Measurements from ENCODE around the gene KRT6A.

DNA sequence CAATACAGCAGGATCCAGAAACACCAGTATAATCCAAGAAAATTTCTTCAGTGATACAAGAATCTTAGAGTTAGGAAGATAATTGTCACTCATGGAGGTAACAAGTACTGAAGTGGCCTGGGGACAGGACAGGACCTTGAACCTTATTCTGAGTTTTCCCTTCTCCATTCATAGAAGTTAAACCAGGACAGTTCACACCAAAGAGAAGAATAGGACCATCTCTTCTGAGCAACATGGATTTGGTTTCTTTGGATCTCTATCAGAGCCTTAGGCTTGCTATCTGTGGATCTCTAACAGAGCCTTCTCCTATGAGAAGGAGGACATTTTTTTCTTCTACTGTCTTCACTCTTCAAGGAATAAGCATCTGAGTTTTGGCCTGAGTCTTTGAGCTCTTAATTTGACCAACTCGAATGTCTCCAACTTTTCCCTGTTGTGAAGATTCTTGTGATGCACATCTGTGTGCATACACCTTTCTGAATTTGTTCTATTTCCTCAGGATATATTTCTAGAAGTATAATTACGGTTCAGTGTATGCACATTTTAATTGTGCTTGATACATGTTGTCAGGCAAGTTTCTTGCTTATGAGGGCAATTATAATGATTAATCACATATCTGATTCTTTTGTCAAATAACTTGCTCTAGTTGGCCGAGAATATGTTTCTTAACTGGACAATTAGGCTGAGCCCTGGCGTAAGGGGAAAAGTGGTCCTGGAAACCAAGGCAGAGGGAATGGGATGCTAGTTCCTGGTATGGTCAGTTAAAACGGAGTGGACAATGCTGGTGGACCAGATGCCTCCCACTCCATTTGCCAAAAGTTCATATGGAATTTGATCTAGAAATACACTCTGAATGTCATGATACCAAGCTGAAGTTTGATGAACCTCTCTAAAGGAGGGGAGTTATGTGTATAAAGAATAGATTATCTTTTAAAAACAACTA lies 6.6 kb downstream of the KRT6A start:
- TF ChIP-seq, protein P1, sequence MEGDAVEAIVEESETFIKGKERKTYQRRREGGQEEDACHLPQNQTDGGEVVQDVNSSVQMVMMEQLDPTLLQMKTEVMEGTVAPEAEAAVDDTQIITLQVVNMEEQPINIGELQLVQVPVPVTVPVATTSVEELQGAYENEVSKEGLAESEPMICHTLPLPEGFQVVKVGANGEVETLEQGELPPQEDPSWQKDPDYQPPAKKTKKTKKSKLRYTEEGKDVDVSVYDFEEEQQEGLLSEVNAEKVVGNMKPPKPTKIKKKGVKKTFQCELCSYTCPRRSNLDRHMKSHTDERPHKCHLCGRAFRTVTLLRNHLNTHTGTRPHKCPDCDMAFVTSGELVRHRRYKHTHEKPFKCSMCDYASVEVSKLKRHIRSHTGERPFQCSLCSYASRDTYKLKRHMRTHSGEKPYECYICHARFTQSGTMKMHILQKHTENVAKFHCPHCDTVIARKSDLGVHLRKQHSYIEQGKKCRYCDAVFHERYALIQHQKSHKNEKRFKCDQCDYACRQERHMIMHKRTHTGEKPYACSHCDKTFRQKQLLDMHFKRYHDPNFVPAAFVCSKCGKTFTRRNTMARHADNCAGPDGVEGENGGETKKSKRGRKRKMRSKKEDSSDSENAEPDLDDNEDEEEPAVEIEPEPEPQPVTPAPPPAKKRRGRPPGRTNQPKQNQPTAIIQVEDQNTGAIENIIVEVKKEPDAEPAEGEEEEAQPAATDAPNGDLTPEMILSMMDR (IDR thresholded peaks at IDR 0.05 in 4 of 5, conservative IDR thresholded peaks at IDR 0.05 in 1 of 5) = no peak
- TF ChIP-seq POLR2A (IDR thresholded peaks at IDR 0.05) = no peak

All from gastrocnemius medialis (tissue), 4 donors.